ENCODE measurements around the gene TREML2. TPM values are rescaled to one million over a fixed set of nuclear protein-coding genes. Genes with fewer than 3 reads are reported as not detected.

Gene TREML2
- total RNA-seq, 4 donors from 2014 or later: 0.66 TPM; not detected in 3

DNA sequence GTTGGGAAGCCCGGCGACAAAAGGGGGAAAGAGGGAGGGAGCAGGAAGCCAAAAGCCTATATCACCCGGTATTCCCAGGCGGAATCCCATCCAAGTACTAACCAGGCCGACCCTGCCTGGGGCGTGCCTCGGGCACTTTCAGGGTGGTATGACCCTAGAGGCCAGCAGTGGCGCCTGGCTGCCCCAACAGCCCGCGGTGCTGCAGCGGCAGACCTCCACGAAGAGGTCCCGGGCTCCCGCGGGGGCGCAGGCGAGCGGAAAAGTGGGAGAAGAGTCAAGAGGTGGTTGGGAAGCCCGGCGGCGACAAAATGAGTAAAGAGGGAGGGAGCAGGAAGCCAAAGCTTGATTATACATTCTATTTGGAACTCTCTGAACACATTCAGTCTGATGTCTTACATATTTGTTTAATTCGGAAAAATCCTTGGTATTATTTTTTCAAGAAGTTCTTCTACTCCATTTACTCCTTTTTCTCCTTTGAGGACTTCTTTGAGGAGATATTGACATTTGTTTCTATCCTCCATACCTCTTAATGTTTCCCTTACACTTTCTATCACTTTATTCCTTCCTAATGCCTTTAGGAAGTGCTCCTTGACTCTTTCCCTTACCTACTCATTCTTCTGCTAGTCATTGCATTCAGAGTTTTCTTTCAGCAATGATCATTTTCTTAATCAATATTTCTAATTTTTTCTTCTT lies 38.7 kb upstream of the TREML2 start:
- peak; percentile 45 for DNase-seq (ENCODE audit: extremely low spot score)
- WGBS: 11% methylated on average over 22 of the region's 22 CpGs
- H3K36me3 ChIP-seq: no peaks in the 10 kb centered on the region
- TF ChIP-seq POLR2A (IDR thresholded peaks at IDR 0.05; ENCODE audit: low read depth) (no peak), POLR2AphosphoS5 (IDR thresholded peaks at IDR 0.05) (no peak)
- H3K27ac ChIP-seq (replicated peaks in 1 of 4): no peak overlapping the region
- peaks cover 0 to 3% (median 2%) of the 10 kb centered on the region in 4 donors for H3K4me1 ChIP-seq
- H3K27me3 ChIP-seq: peaks cover 0 to 55% (median 9%) of the 10 kb centered on the region in 4 donors
- intact Hi-C loops (cut with DNase I): no loop called here
- H3K4me3 ChIP-seq: no peak overlapping the region
- H3K9me3 ChIP-seq: no peaks in the 10 kb centered on the region

DNA sequence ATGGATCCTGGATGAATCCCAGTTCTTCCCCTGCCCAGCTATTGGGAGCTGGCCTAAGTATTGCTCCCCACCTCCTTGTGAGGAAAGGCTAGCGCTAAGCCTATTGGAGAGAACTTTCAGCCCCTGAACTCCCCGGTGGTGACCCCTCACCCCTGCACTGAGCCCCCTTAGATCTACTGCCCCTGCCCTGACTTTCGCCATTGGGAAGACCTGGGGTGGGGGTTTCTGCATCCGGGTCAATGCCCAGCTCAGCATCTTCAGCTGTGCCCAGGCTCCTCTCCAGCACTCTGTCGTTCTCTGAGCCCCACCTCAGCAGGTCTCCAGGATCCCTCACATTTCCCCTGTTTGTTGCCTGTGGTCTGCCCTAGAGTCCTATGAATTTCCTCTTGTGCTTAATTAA lies 36.2 kb upstream of the TREML2 start:
- Histone ChIP-seq H3K9me3 (no peaks in the 10 kb centered on the region), H3K4me3 (no peak overlapping the region), H3K27ac (replicated peaks in 1 of 4) (no peak overlapping the region), H3K36me3 (no peaks in the 10 kb centered on the region), H3K27me3 (peaks cover 0 to 54% (median 9%) of the 10 kb centered on the region in 4 donors), H3K4me1 (peaks cover 0 to 3% (median 2%) of the 10 kb centered on the region in 4 donors)
- no peak for TF ChIP-seq EP300 (IDR thresholded peaks at IDR 0.05)
- no peak for TF ChIP-seq POLR2A (IDR thresholded peaks at IDR 0.05; ENCODE audit: low read depth)
- TF ChIP-seq, protein P1, sequence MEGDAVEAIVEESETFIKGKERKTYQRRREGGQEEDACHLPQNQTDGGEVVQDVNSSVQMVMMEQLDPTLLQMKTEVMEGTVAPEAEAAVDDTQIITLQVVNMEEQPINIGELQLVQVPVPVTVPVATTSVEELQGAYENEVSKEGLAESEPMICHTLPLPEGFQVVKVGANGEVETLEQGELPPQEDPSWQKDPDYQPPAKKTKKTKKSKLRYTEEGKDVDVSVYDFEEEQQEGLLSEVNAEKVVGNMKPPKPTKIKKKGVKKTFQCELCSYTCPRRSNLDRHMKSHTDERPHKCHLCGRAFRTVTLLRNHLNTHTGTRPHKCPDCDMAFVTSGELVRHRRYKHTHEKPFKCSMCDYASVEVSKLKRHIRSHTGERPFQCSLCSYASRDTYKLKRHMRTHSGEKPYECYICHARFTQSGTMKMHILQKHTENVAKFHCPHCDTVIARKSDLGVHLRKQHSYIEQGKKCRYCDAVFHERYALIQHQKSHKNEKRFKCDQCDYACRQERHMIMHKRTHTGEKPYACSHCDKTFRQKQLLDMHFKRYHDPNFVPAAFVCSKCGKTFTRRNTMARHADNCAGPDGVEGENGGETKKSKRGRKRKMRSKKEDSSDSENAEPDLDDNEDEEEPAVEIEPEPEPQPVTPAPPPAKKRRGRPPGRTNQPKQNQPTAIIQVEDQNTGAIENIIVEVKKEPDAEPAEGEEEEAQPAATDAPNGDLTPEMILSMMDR (IDR thresholded peaks at IDR 0.05): no peak
- TF ChIP-seq POLR2AphosphoS5 (IDR thresholded peaks at IDR 0.05): no peak
- WGBS: 74% methylated on average over 5 of the region's 5 CpGs
- peak; percentile 29 for DNase-seq (ENCODE audit: extremely low spot score)
- intact Hi-C loops (cut with DNase I): no loop called here

DNA sequence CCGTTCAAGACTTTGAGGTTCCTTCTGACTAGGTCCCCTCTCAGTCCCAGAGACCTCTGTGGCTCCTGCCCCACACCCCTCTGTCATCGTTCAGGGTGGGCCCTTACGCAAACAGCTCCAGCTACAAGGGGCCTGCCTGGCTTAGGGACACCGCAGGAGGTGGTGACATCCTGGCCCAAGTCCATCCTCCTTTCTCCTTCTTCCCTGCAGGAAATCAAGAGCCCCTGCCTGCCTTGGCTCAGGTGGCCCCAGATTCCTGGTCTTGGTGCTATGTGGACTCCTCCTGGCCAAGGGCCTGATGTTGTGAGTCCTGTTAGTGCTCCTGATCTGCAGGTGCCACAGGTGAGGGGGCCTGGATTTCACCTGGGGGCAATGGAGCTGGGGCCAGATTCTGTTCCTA lies 35.3 kb upstream of the TREML2 start:
- Histone ChIP-seq H3K4me3 (no peak overlapping the region), H3K27ac (replicated peaks in 1 of 4) (no peak overlapping the region), H3K4me1 (peaks cover 0 to 3% (median 2%) of the 10 kb centered on the region in 4 donors), H3K9me3 (no peaks in the 10 kb centered on the region), H3K36me3 (no peaks in the 10 kb centered on the region), H3K27me3 (peaks cover 0 to 46% (median 9%) of the 10 kb centered on the region in 4 donors)
- 89% methylated on average over 4 of the region's 4 CpGs for WGBS
- intact Hi-C loops (cut with DNase I): no loop called here
- peak; percentile 74 for DNase-seq (ENCODE audit: extremely low spot score)
- TF ChIP-seq, protein P1 (IDR thresholded peaks at IDR 0.05): no peak
- TF ChIP-seq POLR2AphosphoS5 (IDR thresholded peaks at IDR 0.05): no peak
- no peak for TF ChIP-seq POLR2A (IDR thresholded peaks at IDR 0.05; ENCODE audit: low read depth)
- no peak for TF ChIP-seq EP300 (IDR thresholded peaks at IDR 0.05)

DNA sequence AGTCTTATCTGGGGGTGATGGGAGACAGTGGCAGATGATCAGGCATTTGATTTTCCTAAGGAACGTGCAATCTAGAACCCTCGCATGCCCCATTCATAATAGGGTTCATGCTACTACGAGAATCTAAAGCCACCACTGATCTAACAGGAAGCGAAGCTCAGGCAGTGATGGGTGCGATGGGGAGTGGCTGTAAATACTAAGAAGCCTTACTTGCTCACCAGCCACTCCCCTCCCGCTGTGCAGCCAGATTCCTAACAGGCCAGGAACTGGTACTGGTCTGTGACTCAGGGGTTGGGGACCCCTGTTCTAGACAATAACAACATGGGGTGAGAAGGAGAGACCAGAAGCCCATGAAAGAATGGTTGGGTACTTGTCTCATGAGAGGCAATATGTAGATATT lies 31.7 kb upstream of the TREML2 start:
- Histone ChIP-seq H3K27ac (replicated peaks in 1 of 4) (no peak overlapping the region), H3K27me3 (peaks cover 0 to 33% (median 0%) of the 10 kb centered on the region in 4 donors), H3K9me3 (no peaks in the 10 kb centered on the region), H3K36me3 (no peaks in the 10 kb centered on the region), H3K4me3 (no peak overlapping the region), H3K4me1 (no peaks in the 10 kb centered on the region)
- TF ChIP-seq, protein P1 (IDR thresholded peaks at IDR 0.05): no peak
- TF ChIP-seq POLR2AphosphoS5 (IDR thresholded peaks at IDR 0.05): no peak
- TF ChIP-seq POLR2A (IDR thresholded peaks at IDR 0.05; ENCODE audit: low read depth): no peak
- TF ChIP-seq EP300 (IDR thresholded peaks at IDR 0.05): no peak
- intact Hi-C loops (cut with DNase I): no loop called here
- DNase-seq (ENCODE audit: extremely low spot score): peak; percentile 72
- 74% methylated on average over 6 of the region's 6 CpGs for WGBS

- no peaks in the 10 kb centered on the region for H3K36me3 ChIP-seq
- DNase-seq (ENCODE audit: extremely low spot score): peak; percentile 42
- intact Hi-C loops (cut with DNase I): no loop called here
- TF ChIP-seq EP300 (IDR thresholded peaks at IDR 0.05): no peak
- TF ChIP-seq, protein P1 (IDR thresholded peaks at IDR 0.05): no peak
- no peak for TF ChIP-seq POLR2A (IDR thresholded peaks at IDR 0.05; ENCODE audit: low read depth)
- no peak for TF ChIP-seq POLR2AphosphoS5 (IDR thresholded peaks at IDR 0.05)
- peaks cover 0 to 36% (median 7%) of the 10 kb centered on the region in 4 donors for H3K27me3 ChIP-seq
- no peaks in the 10 kb centered on the region for H3K4me1 ChIP-seq
- 55% methylated on average over 5 of the region's 5 CpGs for WGBS
- no peak overlapping the region for H3K4me3 ChIP-seq
- H3K9me3 ChIP-seq: no peaks in the 10 kb centered on the region
- no peak overlapping the region for H3K27ac ChIP-seq (replicated peaks in 1 of 4)
These were observed 30.3 kb upstream of the TREML2 start for GRCh38 chr6:41231246-41231645.
